H9 (cell line): Measurements from ENCODE around the gene POLD1. TPM values are rescaled to one million over a fixed set of nuclear protein-coding genes. Genes with fewer than 3 reads are reported as not detected.

ENCODE experiments used
- DNase-seq: peaks from one replicate; pipeline ENCODE4 v3.0.0-alpha.2; 2017
- H2AFZ ChIP-seq: one replicate; pipeline ENCODE4 v1.6.1; 2013; ENCODE audit warnings: mild to moderate bottlenecking, low read length, control low read depth, moderate library complexity
- H2AK5ac ChIP-seq: 2 replicates; pipeline ENCODE4 v1.6.1; 2013; ENCODE audit warnings: low read length, control low read depth, mixed read lengths; ENCODE audit not compliant: insufficient read length
- H2BK120ac ChIP-seq: one replicate; pipeline ENCODE4 v1.6.1; 2013; ENCODE audit warnings: low read depth, mild to moderate bottlenecking, low read length, control low read depth, inconsistent platforms; ENCODE audit not compliant: poor library complexity, severe bottlenecking
- H2BK12ac ChIP-seq: 2 replicates; pipeline ENCODE4 v1.6.1; 2013; ENCODE audit warnings: low read length, control low read depth, mixed read lengths, low read depth; ENCODE audit not compliant: insufficient read length
- H2BK15ac ChIP-seq: 2 replicates; pipeline ENCODE4 v1.6.1; 2013; ENCODE audit warnings: low read depth, low read length, control low read depth
- H2BK20ac ChIP-seq: one replicate; pipeline ENCODE4 v1.6.1; 2013; ENCODE audit warnings: low read depth, mild to moderate bottlenecking, low read length, control low read depth, inconsistent platforms; ENCODE audit not compliant: poor library complexity, severe bottlenecking
- H2BK5ac ChIP-seq: 2 replicates; pipeline ENCODE4 v1.6.1; 2013; ENCODE audit warnings: low read length, control low read depth, mixed read lengths; ENCODE audit not compliant: insufficient read length
- H3K14ac ChIP-seq: 2 replicates; pipeline ENCODE4 v1.6.1; 2013; ENCODE audit warnings: low read length, control low read depth; ENCODE audit not compliant: insufficient read depth
- H3K18ac ChIP-seq: 2 replicates; pipeline ENCODE4 v1.6.1; 2013; ENCODE audit warnings: low read depth, mild to moderate bottlenecking, mixed read lengths, low read length, control low read depth; ENCODE audit not compliant: insufficient read length
- H3K23ac ChIP-seq: 2 replicates; pipeline ENCODE4 v1.6.1; 2013; ENCODE audit warnings: low read length, control low read depth, mixed read lengths, low read depth; ENCODE audit not compliant: insufficient read length
- H3K23me2 ChIP-seq: 2 replicates; pipeline ENCODE4 v1.6.1; 2013; ENCODE audit warnings: low read depth, mild to moderate bottlenecking, mixed read lengths, low read length, control low read depth; ENCODE audit not compliant: insufficient read length, poor library complexity, severe bottlenecking
- H3K27ac ChIP-seq: 2 replicates; pipeline ENCODE4 v1.5.1; 2013; ENCODE audit warnings: low read length, control low read depth, mixed read lengths, low read depth; ENCODE audit not compliant: insufficient read length
- H3K27me3 ChIP-seq: 2 replicates; pipeline ENCODE4 v1.6.1; 2013; ENCODE audit warnings: low read length, control low read depth, inconsistent platforms; ENCODE audit not compliant: insufficient read depth
- H3K4ac ChIP-seq: 2 replicates; pipeline ENCODE4 v1.6.1; 2013; ENCODE audit warnings: low read depth, mild to moderate bottlenecking, control low read depth, inconsistent platforms, low read length, moderate library complexity
- H3K4me1 ChIP-seq: 2 replicates; pipeline ENCODE4 v1.6.1; 2013; ENCODE audit warnings: low read length, control low read depth, inconsistent platforms; ENCODE audit not compliant: insufficient read depth
- H3K4me2 ChIP-seq: 2 replicates; pipeline ENCODE4 v1.6.1; 2013; ENCODE audit warnings: low read length, control low read depth, mixed read lengths; ENCODE audit not compliant: insufficient read length, insufficient read depth
- H3K56ac ChIP-seq: 2 replicates; pipeline ENCODE4 v1.6.1; 2013; ENCODE audit warnings: low read depth, mild to moderate bottlenecking, mixed read lengths, low read length, control low read depth; ENCODE audit not compliant: insufficient read length
- H3K79me1 ChIP-seq: 2 replicates; pipeline ENCODE4 v1.6.1; 2013; ENCODE audit warnings: low read depth, mild to moderate bottlenecking, moderate library complexity, low read length, control low read depth, inconsistent platforms; ENCODE audit not compliant: insufficient read depth, poor library complexity, severe bottlenecking
- H3K79me2 ChIP-seq: 2 replicates; pipeline ENCODE4 v1.6.1; 2013; ENCODE audit warnings: low read length, control low read depth, inconsistent platforms; ENCODE audit not compliant: insufficient read depth
- H3K9ac ChIP-seq: 2 replicates; pipeline ENCODE4 v1.6.1; 2013; ENCODE audit warnings: low read length, control low read depth, mixed read lengths; ENCODE audit not compliant: insufficient read length; ENCODE audit errors: extremely low read depth
- H3K9me3 ChIP-seq: one replicate; pipeline ENCODE4 v1.6.1; 2013; ENCODE audit warnings: low read depth, low read length, inconsistent platforms; ENCODE audit not compliant: control insufficient read depth
- H3T11ph ChIP-seq: one replicate; pipeline ENCODE4 v1.6.1; 2013; ENCODE audit warnings: mild to moderate bottlenecking, low read length, control low read depth, inconsistent platforms
- H4K20me1 ChIP-seq: one replicate; pipeline ENCODE4 v1.6.1; 2013; ENCODE audit not compliant: control insufficient read depth, insufficient read length, insufficient read depth
- H4K5ac ChIP-seq: 2 replicates; pipeline ENCODE4 v1.6.1; 2013; ENCODE audit warnings: low read depth, mild to moderate bottlenecking, mixed read lengths, low read length, control low read depth; ENCODE audit not compliant: insufficient read length
- H4K8ac ChIP-seq: replicated peaks from 2 replicates; pipeline ENCODE4 v1.6.1; 2013; ENCODE audit warnings: low read length, control low read depth, mixed read lengths, low read depth; ENCODE audit not compliant: insufficient read length
- H4K91ac ChIP-seq: 2 replicates; pipeline ENCODE4 v1.6.1; 2013; ENCODE audit warnings: low read depth, mild to moderate bottlenecking, moderate library complexity, mixed read lengths, low read length, control low read depth; ENCODE audit not compliant: insufficient read length
- H3K27ac Mint-ChIP-seq, 3 experiments: 2 replicates in 2 of 3; 3 replicates in 1 of 3; pipeline ENCODE4 v1.8.0; 2020 to 2021; ENCODE audit warnings: mixed read lengths in 3 of 3, mild to moderate bottlenecking in 1 of 3, moderate library complexity in 1 of 3
- H3K27me3 Mint-ChIP-seq: 2 replicates; pipeline ENCODE4 v1.8.0; 2021; ENCODE audit warnings: low read depth, mild to moderate bottlenecking, moderate library complexity, mixed read lengths
- H3K36me3 Mint-ChIP-seq, 3 experiments: 2 replicates in 2 of 3; 3 replicates in 1 of 3; pipeline ENCODE4 v1.8.0; 2020 to 2021; ENCODE audit warnings: low read depth in 3 of 3, mixed read lengths in 3 of 3; ENCODE audit not compliant: insufficient read depth in 1 of 3
- H3K4me1 Mint-ChIP-seq, 2 experiments: 2 replicates each; pipeline ENCODE4 v1.8.0; 2020; ENCODE audit warnings: mixed read lengths in 2 of 2
- H3K4me3 Mint-ChIP-seq, 2 experiments: 2 replicates in 1 of 2; 3 replicates in 1 of 2; pipeline ENCODE4 v1.8.0; 2020 to 2021; ENCODE audit warnings: mild to moderate bottlenecking in 2 of 2, mixed read lengths in 2 of 2, moderate library complexity in 1 of 2
- H3K9me3 Mint-ChIP-seq, 2 experiments: 2 replicates in 1 of 2; 3 replicates in 1 of 2; pipeline ENCODE4 v1.8.0; 2020; ENCODE audit warnings: mild to moderate bottlenecking in 2 of 2, mixed read lengths in 2 of 2, moderate library complexity in 1 of 2
- WGBS: extraction: QIAGEN DNeasy Blood & Tissue Kit; methylation state at CpG from one replicate; pipeline ENCODE4 v1.1.7; 2013; ENCODE audit warnings: missing lambda C conversion rate, low lambda C conversion rate, mixed read lengths; ENCODE audit not compliant: insufficient read length; ENCODE audit errors: extremely low coverage; 5-methylcytosine and 5-hydroxymethylcytosine counted together
- total RNA-seq: library from RNA; stranded (reverse); gene quantifications from 2 replicates; pipeline ENCODE4 v1.2.1, GENCODE V29; 2021
- TF ChIP-seq, protein P1 (sequence below): fragments of 200-600 bp; sonication (generic); conservative IDR thresholded peaks from 3 replicates; pipeline ENCODE4 v1.8.0; 2021; ENCODE audit warnings: antibody characterized with exemption, mild to moderate bottlenecking

The POLD1 gene
- total RNA-seq, 1 experiment from 2014 or later = 165 TPM

DNA sequence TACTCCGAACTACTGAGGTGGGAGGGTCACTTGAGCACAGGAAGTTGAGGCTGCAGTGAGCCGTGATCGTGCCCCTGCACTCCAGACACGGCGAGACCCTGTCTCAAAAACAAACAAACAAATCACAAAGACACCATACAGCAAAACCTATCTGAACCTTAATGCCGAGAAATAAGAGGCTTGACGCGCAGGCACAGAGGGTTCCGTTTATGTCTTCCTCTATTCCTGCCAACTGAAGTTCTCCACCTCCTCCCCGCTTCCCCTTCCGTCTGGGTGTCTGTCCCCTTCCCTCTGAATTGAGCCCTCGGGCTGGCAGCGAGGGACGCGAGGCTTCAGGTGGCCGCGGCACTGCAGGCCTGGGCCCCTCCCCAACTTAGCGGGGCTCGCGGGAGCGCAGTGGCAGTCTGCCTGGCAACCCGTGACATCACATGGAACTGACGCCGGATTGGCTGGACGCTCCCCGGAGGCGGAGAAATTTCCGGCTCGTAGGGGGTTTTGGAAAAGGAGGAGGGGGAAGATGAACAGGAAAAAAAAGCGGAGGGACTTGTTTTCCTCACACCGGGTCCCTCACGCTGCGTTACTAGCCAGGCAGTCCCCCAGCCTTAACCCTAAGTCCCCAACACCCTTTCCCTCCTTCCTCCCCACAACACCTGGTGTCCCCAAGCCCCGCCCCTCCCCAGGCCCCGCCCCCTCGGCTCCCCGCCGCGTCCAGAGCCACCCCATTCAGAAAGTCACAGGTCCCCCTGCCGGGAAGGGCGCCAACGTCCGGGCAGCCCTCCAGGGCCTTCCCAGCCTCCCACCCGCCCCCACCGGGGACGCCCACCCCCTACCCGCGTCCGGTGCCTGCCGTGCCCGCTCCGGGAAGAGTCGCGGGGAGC lies 47.4 kb downstream of the POLD1 start:
- no peak overlapping the region for H2BK20ac ChIP-seq
- no peak overlapping the region for H3K4ac ChIP-seq
- no peak overlapping the region for H2AK5ac ChIP-seq
- TF ChIP-seq, protein P1, sequence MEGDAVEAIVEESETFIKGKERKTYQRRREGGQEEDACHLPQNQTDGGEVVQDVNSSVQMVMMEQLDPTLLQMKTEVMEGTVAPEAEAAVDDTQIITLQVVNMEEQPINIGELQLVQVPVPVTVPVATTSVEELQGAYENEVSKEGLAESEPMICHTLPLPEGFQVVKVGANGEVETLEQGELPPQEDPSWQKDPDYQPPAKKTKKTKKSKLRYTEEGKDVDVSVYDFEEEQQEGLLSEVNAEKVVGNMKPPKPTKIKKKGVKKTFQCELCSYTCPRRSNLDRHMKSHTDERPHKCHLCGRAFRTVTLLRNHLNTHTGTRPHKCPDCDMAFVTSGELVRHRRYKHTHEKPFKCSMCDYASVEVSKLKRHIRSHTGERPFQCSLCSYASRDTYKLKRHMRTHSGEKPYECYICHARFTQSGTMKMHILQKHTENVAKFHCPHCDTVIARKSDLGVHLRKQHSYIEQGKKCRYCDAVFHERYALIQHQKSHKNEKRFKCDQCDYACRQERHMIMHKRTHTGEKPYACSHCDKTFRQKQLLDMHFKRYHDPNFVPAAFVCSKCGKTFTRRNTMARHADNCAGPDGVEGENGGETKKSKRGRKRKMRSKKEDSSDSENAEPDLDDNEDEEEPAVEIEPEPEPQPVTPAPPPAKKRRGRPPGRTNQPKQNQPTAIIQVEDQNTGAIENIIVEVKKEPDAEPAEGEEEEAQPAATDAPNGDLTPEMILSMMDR = no peak
- H3K9me3 Mint-ChIP-seq = no peaks in the 10 kb centered on the region
- H3K27me3 Mint-ChIP-seq = peaks cover 8% of the 10 kb centered on the region
- no peaks in the 10 kb centered on the region for H4K20me1 ChIP-seq
- no CpG with 5 or more reads among the region's 54 CpGs for WGBS
- peak overlapping the region; percentile 87; the same call in 1 of the 2 replicates for H3K14ac ChIP-seq
- H3T11ph ChIP-seq = no peak overlapping the region
- H3K79me1 ChIP-seq = no peaks in the 10 kb centered on the region
- peak overlapping the region; percentile 75 to 88 for H3K4me3 Mint-ChIP-seq
- no peak overlapping the region for H4K91ac ChIP-seq
- H3K9ac ChIP-seq = peak overlapping the region; percentile 59
- H3K56ac ChIP-seq = no peak overlapping the region
- no peaks in the 10 kb centered on the region for H3K27me3 ChIP-seq
- no peak overlapping the region for H4K8ac ChIP-seq
- H2AFZ ChIP-seq = peak overlapping the region; percentile 58
- peak overlapping the region; percentile 27 for H3K18ac ChIP-seq
- H2BK12ac ChIP-seq = no peak overlapping the region
- no peak overlapping the region for H3K23ac ChIP-seq
- no peaks in the 10 kb centered on the region for H3K79me2 ChIP-seq
- H3K9me3 ChIP-seq = no peaks in the 10 kb centered on the region
- peaks cover 12% of the 10 kb centered on the region for H3K23me2 ChIP-seq
- peaks cover 0 to under 1% (median 0%) of the 10 kb centered on the region in 3 experiments; a peak in 2 of 7 replicates for H3K36me3 Mint-ChIP-seq
- H3K4me1 ChIP-seq = peaks cover 3% of the 10 kb centered on the region; the same call in 1 of the 2 replicates
- peak; percentile 90 for DNase-seq
- H2BK5ac ChIP-seq = no peak overlapping the region
- no peak overlapping the region for H2BK120ac ChIP-seq
- no peak overlapping the region for H3K27ac ChIP-seq
- peak overlapping the region; percentile 80 to 95 (median 88); a peak in 6 of 7 replicates for H3K27ac Mint-ChIP-seq
- H3K4me1 Mint-ChIP-seq = peaks cover 26 to 33% of the 10 kb centered on the region in 2 experiments
- no peak overlapping the region for H2BK15ac ChIP-seq
- peak overlapping the region; percentile 90 for H3K4me2 ChIP-seq
- no peak overlapping the region for H4K5ac ChIP-seq
